Endodermal cell (in vitro differentiated cells): Measurements from ENCODE around the gene PSAP. TPM values are rescaled to one million over a fixed set of nuclear protein-coding genes. Genes with fewer than 3 reads are reported as not detected.

ENCODE experiments used
- DNase-seq: peaks from one replicate; pipeline ENCODE4 v3.0.0-alpha.2; 2017
- H3K27ac ChIP-seq: 2 replicates; pipeline ENCODE4 v1.5.1; 2013; ENCODE audit warnings: mild to moderate bottlenecking, low read depth, low read length, moderate library complexity
- H3K27me3 ChIP-seq: 2 replicates; pipeline ENCODE4 v1.6.1; 2013; ENCODE audit warnings: mild to moderate bottlenecking, low read length, moderate library complexity; ENCODE audit not compliant: insufficient read depth, control insufficient read depth, poor library complexity, severe bottlenecking
- H3K36me3 ChIP-seq: 2 replicates; pipeline ENCODE4 v1.7.0; 2013; ENCODE audit warnings: mild to moderate bottlenecking, low read length, moderate library complexity; ENCODE audit not compliant: control insufficient read depth, insufficient read depth
- H3K4me1 ChIP-seq: one replicate; pipeline ENCODE4 v1.7.0; 2013; ENCODE audit warnings: low read length; ENCODE audit not compliant: control insufficient read depth, insufficient read depth
- H3K4me3 ChIP-seq: 2 replicates; pipeline ENCODE4 v1.5.1; 2013; ENCODE audit warnings: mild to moderate bottlenecking, low read length, moderate library complexity
- H3K9ac ChIP-seq: 2 replicates; pipeline ENCODE4 v1.6.1; 2013; ENCODE audit warnings: mild to moderate bottlenecking, low read length, moderate library complexity; ENCODE audit not compliant: poor library complexity, severe bottlenecking; ENCODE audit errors: extremely low read depth
- H3K9me3 ChIP-seq: 2 replicates; pipeline ENCODE4 v1.6.1; 2013; ENCODE audit warnings: mild to moderate bottlenecking, low read length, moderate library complexity; ENCODE audit not compliant: control insufficient read depth
- H3K27ac Mint-ChIP-seq: 2 replicates; pipeline ENCODE4 v1.8.0; 2020; ENCODE audit warnings: mixed read lengths
- H3K27me3 Mint-ChIP-seq: 2 replicates; pipeline ENCODE4 v1.8.0; 2021; ENCODE audit warnings: mild to moderate bottlenecking, mixed read lengths; ENCODE audit not compliant: insufficient read depth
- H3K36me3 Mint-ChIP-seq: 2 replicates; pipeline ENCODE4 v1.8.0; 2020; ENCODE audit warnings: low read depth, mixed read lengths
- H3K4me1 Mint-ChIP-seq: 2 replicates; pipeline ENCODE4 v1.8.0; 2020; ENCODE audit warnings: mixed read lengths
- H3K4me3 Mint-ChIP-seq: 2 replicates; pipeline ENCODE4 v1.8.0; 2020; ENCODE audit warnings: mild to moderate bottlenecking, moderate library complexity, mixed read lengths
- H3K9me3 Mint-ChIP-seq: 2 replicates; pipeline ENCODE4 v1.8.0; 2020; ENCODE audit warnings: mild to moderate bottlenecking, mixed read lengths
- WGBS, 2 experiments: methylation state at CpG; one replicate each; pipeline versions ENCODE4 v1.1.5 to v1.1.7; 2013; ENCODE audit warnings: missing lambda C conversion rate in 2 of 2, mixed read lengths in 1 of 2; ENCODE audit not compliant: insufficient coverage in 1 of 2, insufficient read length in 1 of 2; 5-methylcytosine and 5-hydroxymethylcytosine counted together
- total RNA-seq, 2 donors: library from RNA; stranded (reverse); fragmentation: NEBNext Ultra II Directional in 1 of 2; extraction: Animal tissue kit (Norgen Biotek cat#: 25700) in 1 of 2; gene quantifications; 2 replicates in 1 of 2; 3 replicates in 1 of 2; pipeline ENCODE4 v1.2.1, GENCODE V29; 2021
- TF ChIP-seq, protein P1 (sequence below): fragments of 200-600 bp; sonication (generic); conservative IDR thresholded peaks from 2 replicates; pipeline ENCODE4 v1.5.0; 2021; ENCODE audit warnings: antibody characterized with exemption, mild to moderate bottlenecking

The PSAP gene
- total RNA-seq, 2 donors from 2014 or later = 456 to 549 TPM

DNA sequence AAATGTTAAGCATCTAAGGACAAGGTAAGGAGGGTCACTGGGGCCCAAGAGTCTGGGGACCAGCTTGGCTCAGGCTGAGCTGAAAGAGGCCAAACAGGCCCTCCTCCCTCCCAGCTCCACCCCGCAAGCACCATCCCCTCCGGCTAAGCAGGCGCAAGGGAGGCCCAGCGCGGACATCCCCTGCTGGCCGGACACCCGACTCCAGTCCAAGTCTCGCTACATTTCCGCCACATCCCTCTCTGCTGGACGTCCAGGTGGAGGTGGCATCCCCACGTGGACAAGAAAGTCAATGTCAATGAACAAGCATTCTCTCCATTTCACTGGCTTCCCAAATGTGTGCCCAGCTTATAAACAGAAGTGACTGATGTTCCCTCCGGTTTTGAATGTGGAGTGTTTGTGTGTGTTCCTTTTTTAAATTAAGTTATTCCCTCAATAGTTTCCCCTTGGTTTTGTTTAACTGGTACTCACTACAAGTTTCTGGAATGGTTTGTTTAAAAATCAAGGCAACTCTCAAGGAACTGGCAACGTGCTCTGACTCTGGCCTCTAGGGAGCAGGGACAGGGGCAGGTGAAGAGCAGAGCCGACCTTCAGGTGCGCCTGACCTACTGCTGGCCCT lies 35.4 kb downstream of the PSAP start:
- Histone ChIP-seq H3K27me3 (no peaks in the 10 kb centered on the region), H3K36me3 (peaks cover 61% of the 10 kb centered on the region), H3K4me3 (no peak overlapping the region), H3K9ac (no peak overlapping the region), H3K27ac (no peak overlapping the region), H3K9me3 (no peaks in the 10 kb centered on the region), H3K4me1 (no peaks in the 10 kb centered on the region)
- H3K27ac Mint-ChIP-seq = no peak overlapping the region
- TF ChIP-seq, protein P1, sequence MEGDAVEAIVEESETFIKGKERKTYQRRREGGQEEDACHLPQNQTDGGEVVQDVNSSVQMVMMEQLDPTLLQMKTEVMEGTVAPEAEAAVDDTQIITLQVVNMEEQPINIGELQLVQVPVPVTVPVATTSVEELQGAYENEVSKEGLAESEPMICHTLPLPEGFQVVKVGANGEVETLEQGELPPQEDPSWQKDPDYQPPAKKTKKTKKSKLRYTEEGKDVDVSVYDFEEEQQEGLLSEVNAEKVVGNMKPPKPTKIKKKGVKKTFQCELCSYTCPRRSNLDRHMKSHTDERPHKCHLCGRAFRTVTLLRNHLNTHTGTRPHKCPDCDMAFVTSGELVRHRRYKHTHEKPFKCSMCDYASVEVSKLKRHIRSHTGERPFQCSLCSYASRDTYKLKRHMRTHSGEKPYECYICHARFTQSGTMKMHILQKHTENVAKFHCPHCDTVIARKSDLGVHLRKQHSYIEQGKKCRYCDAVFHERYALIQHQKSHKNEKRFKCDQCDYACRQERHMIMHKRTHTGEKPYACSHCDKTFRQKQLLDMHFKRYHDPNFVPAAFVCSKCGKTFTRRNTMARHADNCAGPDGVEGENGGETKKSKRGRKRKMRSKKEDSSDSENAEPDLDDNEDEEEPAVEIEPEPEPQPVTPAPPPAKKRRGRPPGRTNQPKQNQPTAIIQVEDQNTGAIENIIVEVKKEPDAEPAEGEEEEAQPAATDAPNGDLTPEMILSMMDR = no peak
- no peaks in the 10 kb centered on the region for H3K9me3 Mint-ChIP-seq
- H3K4me1 Mint-ChIP-seq = no peaks in the 10 kb centered on the region
- peaks cover 56% of the 10 kb centered on the region for H3K36me3 Mint-ChIP-seq
- WGBS, 2 experiments = 95 to 97% methylated on average over 13 to 15 of the region's 15 CpGs
- DNase-seq = no peak
- H3K27me3 Mint-ChIP-seq = no peaks in the 10 kb centered on the region
- no peak overlapping the region for H3K4me3 Mint-ChIP-seq

DNA sequence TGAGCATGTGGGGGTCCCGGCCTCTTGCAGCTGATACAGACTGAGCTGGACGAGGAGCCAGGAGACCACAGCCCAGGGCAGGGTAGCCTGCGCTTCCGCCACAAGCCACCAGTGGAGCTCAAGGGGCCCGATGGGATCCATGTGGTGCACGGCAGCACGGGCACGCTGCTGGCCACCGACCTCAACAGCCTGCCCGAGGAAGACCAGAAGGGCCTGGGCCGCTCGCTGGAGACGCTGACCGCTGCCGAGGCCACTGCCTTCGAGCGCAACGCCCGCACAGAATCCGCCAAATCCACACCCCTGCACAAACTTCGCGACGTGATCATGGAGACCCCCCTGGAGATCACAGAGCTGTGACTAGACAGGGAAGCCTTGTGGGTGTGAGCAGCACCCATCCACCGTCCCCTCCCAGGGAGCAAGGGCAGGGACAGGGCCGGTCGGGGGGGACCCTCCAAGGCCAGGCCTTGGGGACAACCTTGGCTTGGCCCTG lies 36.1 kb downstream of the PSAP start:
- Mint-ChIP-seq H3K36me3 (peaks cover 52% of the 10 kb centered on the region), H3K27ac (no peak overlapping the region), H3K27me3 (no peaks in the 10 kb centered on the region), H3K4me1 (no peaks in the 10 kb centered on the region), H3K9me3 (no peaks in the 10 kb centered on the region), H3K4me3 (no peak overlapping the region)
- TF ChIP-seq, protein P1 = peak; percentile 59
- DNase-seq = peak; percentile 76
- H3K9me3 ChIP-seq = no peaks in the 10 kb centered on the region
- no peaks in the 10 kb centered on the region for H3K4me1 ChIP-seq
- 95 to 98% methylated on average over 17 to 26 of the region's 26 CpGs for WGBS, 2 experiments
- no peak overlapping the region for H3K4me3 ChIP-seq
- H3K9ac ChIP-seq = no peak overlapping the region
- no peak overlapping the region for H3K27ac ChIP-seq
- no peaks in the 10 kb centered on the region for H3K27me3 ChIP-seq
- H3K36me3 ChIP-seq = peaks cover 55% of the 10 kb centered on the region

DNA sequence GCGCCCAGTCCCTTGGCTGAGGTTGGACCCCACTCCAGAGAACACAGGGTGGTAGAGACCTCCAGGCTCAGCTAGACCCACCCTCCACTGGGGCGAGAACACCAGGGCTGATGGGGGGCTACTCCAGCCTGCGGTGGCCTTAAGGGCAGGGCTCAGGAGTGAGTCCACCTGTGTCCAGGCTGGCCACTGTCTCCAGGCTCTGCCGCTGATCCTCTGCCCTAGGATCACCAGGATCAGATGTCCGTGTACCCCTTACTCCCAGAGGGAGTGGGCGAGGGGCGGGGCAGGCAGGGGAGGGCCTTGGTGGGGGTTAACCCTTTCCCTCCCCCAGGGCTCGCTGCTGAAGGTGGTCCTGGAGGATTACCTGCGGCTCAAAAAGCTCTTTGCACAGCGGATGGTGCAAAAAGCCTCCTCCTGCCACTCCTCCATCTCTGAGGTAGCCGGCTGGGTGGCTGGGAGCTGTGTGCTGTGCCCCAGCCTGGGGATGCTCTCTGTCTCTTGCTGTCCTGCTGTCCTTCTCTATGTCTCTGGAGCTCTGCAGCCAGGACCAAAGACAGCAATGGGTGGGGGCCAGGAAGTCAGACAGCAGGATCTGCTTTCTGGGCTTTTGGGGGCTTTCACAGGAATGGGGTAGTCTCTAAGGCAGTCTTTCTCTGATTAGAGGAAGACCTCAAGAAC lies 38.0 kb downstream of the PSAP start:
- H3K4me3 Mint-ChIP-seq = no peak overlapping the region
- no peaks in the 10 kb centered on the region for H3K9me3 Mint-ChIP-seq
- peaks cover 37% of the 10 kb centered on the region for H3K36me3 ChIP-seq
- no peaks in the 10 kb centered on the region for H3K9me3 ChIP-seq
- H3K4me1 ChIP-seq = no peaks in the 10 kb centered on the region
- TF ChIP-seq, protein P1 = no peak
- 83 to 84% methylated on average over 9 to 11 of the region's 11 CpGs for WGBS, 2 experiments
- no peak overlapping the region for H3K9ac ChIP-seq
- no peaks in the 10 kb centered on the region for H3K4me1 Mint-ChIP-seq
- no peak overlapping the region for H3K27ac ChIP-seq
- no peak overlapping the region for H3K4me3 ChIP-seq
- H3K36me3 Mint-ChIP-seq = peaks cover 36% of the 10 kb centered on the region
- H3K27me3 ChIP-seq = no peaks in the 10 kb centered on the region
- no peaks in the 10 kb centered on the region for H3K27me3 Mint-ChIP-seq
- no peak overlapping the region for H3K27ac Mint-ChIP-seq
- no peak for DNase-seq
